Measurements from ENCODE around the gene B4GALT5. TPM values are rescaled to one million over a fixed set of nuclear protein-coding genes. Genes with fewer than 3 reads are reported as not detected.

B4GALT5 gene
- total RNA-seq, 8 experiments from 2014 or later = 18.6 to 69.8 (median 37.5) TPM

Other genes starting within 250 kb of the B4GALT5 start
- gene KCNB1, start 231.2 kb downstream of the B4GALT5 start, total RNA-seq = 10 to 100 TPM in 1 of 8 experiments, 1 to 10 TPM in 6, under 1 TPM in 1; 0.58 to 11.5 (median 3.1) TPM
- gene PTGIS, start 145.7 kb downstream of the B4GALT5 start, total RNA-seq = 10 to 100 TPM in 1 of 8 experiments, 1 to 10 TPM in 6, under 1 TPM in 1; 0.22 to 36.5 (median 1.3) TPM
- gene SLC9A8, start 99.0 kb upstream of the B4GALT5 start, total RNA-seq = 10 to 100 TPM in 3 of 8 experiments, 1 to 10 TPM in 5; 3.7 to 15.5 (median 7.1) TPM
- gene SPATA2, start 201.7 kb upstream of the B4GALT5 start, total RNA-seq = 1 to 10 TPM; 2.2 to 6.8 (median 4.6) TPM
- 100 to 1,000 TPM in 1 of 8 experiments, 10 to 100 TPM in 7; 27.8 to 125 (median 46.0) TPM for gene RNF114, start 222.5 kb upstream of the B4GALT5 start, total RNA-seq

All from motor neuron (in vitro differentiated cells).